Neural cell (in vitro differentiated cells): Measurements from ENCODE around the gene PJA1. TPM values are rescaled to one million over a fixed set of nuclear protein-coding genes. Genes with fewer than 3 reads are reported as not detected.
A peak's percentile ranks its signal among the peaks of the same experiment; 100 is the strongest.

Experiments used
- H2AFZ ChIP-seq: fragments of 200-600, 300-800 bp; sonication (generic), shearing (Covaris generic); 2 replicates; pipeline ENCODE4 v1.6.0; 2014; ENCODE audit warnings: low read depth, mild to moderate bottlenecking, antibody characterized with exemption, low read length, moderate library complexity
- H3F3A ChIP-seq: fragments of 200-600 bp; shearing (Covaris generic); 2 replicates; pipeline ENCODE4 v1.6.1; 2016; ENCODE audit warnings: mild to moderate bottlenecking, moderate library complexity, mixed read lengths, antibody characterized with exemption, low read length; ENCODE audit not compliant: insufficient read depth, poor library complexity, severe bottlenecking
- H3K27ac ChIP-seq: fragments of 200-600, 300-800 bp; sonication (generic), shearing (Covaris generic); 2 replicates; pipeline ENCODE4 v1.5.1; 2014; ENCODE audit warnings: mild to moderate bottlenecking, low read length, moderate library complexity
- H3K27me3 ChIP-seq: fragments of 300-800, 200-600 bp; sonication (generic), shearing (Covaris generic); 2 replicates; pipeline ENCODE4 v1.6.0; 2014; ENCODE audit warnings: mild to moderate bottlenecking, low read depth, low read length, moderate library complexity; ENCODE audit not compliant: insufficient read depth
- H3K36me3 ChIP-seq: fragments of 300-800, 200-600 bp; sonication (generic), shearing (Covaris generic); 2 replicates; pipeline ENCODE4 v1.5.1; 2014; ENCODE audit warnings: mild to moderate bottlenecking, antibody characterized with exemption, low read length, moderate library complexity; ENCODE audit not compliant: insufficient read depth
- H3K4me2 ChIP-seq: fragments of 300-800, 200-600 bp; sonication (generic), shearing (Covaris generic); 2 replicates; pipeline ENCODE4 v1.6.0; 2014; ENCODE audit warnings: mild to moderate bottlenecking, low read length
- H3K4me3 ChIP-seq: fragments of 300-800, 200-600 bp; sonication (generic), shearing (Covaris generic); 2 replicates; pipeline ENCODE4 v1.5.1; 2014; ENCODE audit warnings: mild to moderate bottlenecking, low read length, moderate library complexity
- H3K79me2 ChIP-seq: fragments of 200-600 bp; shearing (Covaris generic); replicated peaks from 2 replicates; pipeline ENCODE4 v1.6.0; 2014; ENCODE audit warnings: mild to moderate bottlenecking, low read length, moderate library complexity; ENCODE audit not compliant: insufficient read depth
- H3K9ac ChIP-seq: fragments of 300-800, 200-600 bp; sonication (generic), shearing (Covaris generic); 2 replicates; pipeline ENCODE4 v1.6.1; 2016; ENCODE audit warnings: mild to moderate bottlenecking, low read length, mixed read lengths
- H3K9me2 ChIP-seq: fragments of 200-600 bp; shearing (Covaris generic); 2 replicates; pipeline ENCODE4 v1.6.1; 2016; ENCODE audit warnings: mild to moderate bottlenecking, low read length, mixed read lengths; ENCODE audit not compliant: insufficient read depth
- H3K9me3 ChIP-seq: fragments of 200-600, 300-800 bp; sonication (generic), shearing (Covaris generic); 2 replicates; pipeline ENCODE4 v1.6.1; 2016; ENCODE audit warnings: mild to moderate bottlenecking, mixed run types, low read length, moderate library complexity, mixed read lengths
- H4K20me1 ChIP-seq: fragments of 200-600 bp; shearing (Covaris generic); 2 replicates; pipeline ENCODE4 v1.6.1; 2016; ENCODE audit warnings: mild to moderate bottlenecking, mixed run types; ENCODE audit not compliant: insufficient read depth
- EP300 ChIP-seq: fragments of 450-650 bp; conservative IDR thresholded peaks from 2 replicates; pipeline ENCODE4 v1.6.1; 2014; ENCODE audit warnings: antibody characterized with exemption, mild to moderate bottlenecking, moderate library complexity; ENCODE audit not compliant: poor library complexity, severe bottlenecking
- EZH2 ChIP-seq: fragments of 200-600, 300-800 bp; shearing (Covaris generic), sonication (generic); IDR thresholded peaks from 2 replicates; pipeline ENCODE4 v1.6.1; 2014; ENCODE audit warnings: antibody characterized with exemption, low read length, borderline replicate concordance, mild to moderate bottlenecking; ENCODE audit not compliant: insufficient read depth, poor library complexity, severe bottlenecking
- MXI1 ChIP-seq: fragments of 450-650 bp; conservative IDR thresholded peaks from 2 replicates; pipeline ENCODE4 v1.6.1; 2014; ENCODE audit warnings: antibody characterized with exemption, mild to moderate bottlenecking; ENCODE audit not compliant: poor library complexity, severe bottlenecking
- POLR2AphosphoS5 ChIP-seq: IDR thresholded peaks from 2 replicates; pipeline ENCODE4 v1.6.1; 2012
- RAD21 ChIP-seq: fragments of 450-650 bp; conservative IDR thresholded peaks from 2 replicates; pipeline ENCODE4 v1.6.1; 2014; ENCODE audit warnings: antibody characterized with exemption, mild to moderate bottlenecking, moderate library complexity
- SMC3 ChIP-seq: fragments of 450-650 bp; conservative IDR thresholded peaks from 2 replicates; pipeline ENCODE4 v1.6.1; 2014; ENCODE audit warnings: antibody characterized with exemption, mild to moderate bottlenecking, moderate library complexity; ENCODE audit not compliant: poor library complexity
- TAF1 ChIP-seq: IDR thresholded peaks from 2 replicates; pipeline ENCODE4 v1.6.1; 2012; ENCODE audit warnings: low read depth
- polyA plus RNA-seq: library from polyadenylated mRNA; depleted of rRNA; stranded (reverse); fragments of >200 nt; gene quantifications from 2 replicates; pipeline ENCODE4 v1.2.3, GENCODE V29; 2014
- TF ChIP-seq, protein P1 (sequence below): IDR thresholded peaks from 2 replicates; pipeline ENCODE4 v1.6.1; 2012; ENCODE audit warnings: borderline replicate concordance
- TF ChIP-seq, protein P2 (sequence below): fragments of 450-650 bp; IDR thresholded peaks from 2 replicates; pipeline ENCODE4 v1.5.1; 2014; ENCODE audit warnings: antibody characterized with exemption, mild to moderate bottlenecking, moderate library complexity; ENCODE audit not compliant: poor library complexity, severe bottlenecking

PJA1 gene
- polyA plus RNA-seq, 1 donor from 2014 or later, result 214 TPM

GRCh38 chrX:69178592-69178991 is 13.3 kb upstream of the PJA1 start:
- no peaks in the 10 kb centered on the region for H4K20me1 ChIP-seq
- no peaks in the 10 kb centered on the region for H3K27me3 ChIP-seq
- H3K9me2 ChIP-seq, result no peaks in the 10 kb centered on the region
- no peak overlapping the region for H2AFZ ChIP-seq
- H3K9me3 ChIP-seq, result no peaks in the 10 kb centered on the region
- TF ChIP-seq SMC3 (no peak), TAF1 (no peak), RAD21 (no peak)
- TF ChIP-seq, protein P1, sequence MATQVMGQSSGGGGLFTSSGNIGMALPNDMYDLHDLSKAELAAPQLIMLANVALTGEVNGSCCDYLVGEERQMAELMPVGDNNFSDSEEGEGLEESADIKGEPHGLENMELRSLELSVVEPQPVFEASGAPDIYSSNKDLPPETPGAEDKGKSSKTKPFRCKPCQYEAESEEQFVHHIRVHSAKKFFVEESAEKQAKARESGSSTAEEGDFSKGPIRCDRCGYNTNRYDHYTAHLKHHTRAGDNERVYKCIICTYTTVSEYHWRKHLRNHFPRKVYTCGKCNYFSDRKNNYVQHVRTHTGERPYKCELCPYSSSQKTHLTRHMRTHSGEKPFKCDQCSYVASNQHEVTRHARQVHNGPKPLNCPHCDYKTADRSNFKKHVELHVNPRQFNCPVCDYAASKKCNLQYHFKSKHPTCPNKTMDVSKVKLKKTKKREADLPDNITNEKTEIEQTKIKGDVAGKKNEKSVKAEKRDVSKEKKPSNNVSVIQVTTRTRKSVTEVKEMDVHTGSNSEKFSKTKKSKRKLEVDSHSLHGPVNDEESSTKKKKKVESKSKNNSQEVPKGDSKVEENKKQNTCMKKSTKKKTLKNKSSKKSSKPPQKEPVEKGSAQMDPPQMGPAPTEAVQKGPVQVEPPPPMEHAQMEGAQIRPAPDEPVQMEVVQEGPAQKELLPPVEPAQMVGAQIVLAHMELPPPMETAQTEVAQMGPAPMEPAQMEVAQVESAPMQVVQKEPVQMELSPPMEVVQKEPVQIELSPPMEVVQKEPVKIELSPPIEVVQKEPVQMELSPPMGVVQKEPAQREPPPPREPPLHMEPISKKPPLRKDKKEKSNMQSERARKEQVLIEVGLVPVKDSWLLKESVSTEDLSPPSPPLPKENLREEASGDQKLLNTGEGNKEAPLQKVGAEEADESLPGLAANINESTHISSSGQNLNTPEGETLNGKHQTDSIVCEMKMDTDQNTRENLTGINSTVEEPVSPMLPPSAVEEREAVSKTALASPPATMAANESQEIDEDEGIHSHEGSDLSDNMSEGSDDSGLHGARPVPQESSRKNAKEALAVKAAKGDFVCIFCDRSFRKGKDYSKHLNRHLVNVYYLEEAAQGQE, result no peak
- H3K4me2 ChIP-seq, result no peak overlapping the region
- no peak overlapping the region for H3K4me3 ChIP-seq
- no peaks in the 10 kb centered on the region for H3K79me2 ChIP-seq
- no peaks in the 10 kb centered on the region for H3K36me3 ChIP-seq
- H3F3A ChIP-seq, result no peaks in the 10 kb centered on the region
- peak overlapping the region; percentile 68 for H3K9ac ChIP-seq
- H3K27ac ChIP-seq, result peak overlapping the region; percentile 93

- Histone ChIP-seq H3K4me2 (no peak overlapping the region), H3K27me3 (no peaks in the 10 kb centered on the region), H4K20me1 (no peaks in the 10 kb centered on the region), H3K79me2 (no peaks in the 10 kb centered on the region), H3K9ac (no peak overlapping the region), H3K36me3 (no peaks in the 10 kb centered on the region), H3F3A (no peaks in the 10 kb centered on the region), H3K4me3 (no peak overlapping the region), H3K9me2 (no peaks in the 10 kb centered on the region), H3K9me3 (no peaks in the 10 kb centered on the region), H2AFZ (no peak overlapping the region), H3K27ac (peak overlapping the region; percentile 93)
- TF ChIP-seq EP300, result no peak
- TF ChIP-seq TAF1, result no peak
- no peak for TF ChIP-seq POLR2AphosphoS5
- TF ChIP-seq MXI1, result no peak
- TF ChIP-seq RAD21, result no peak
Measured at GRCh38 chrX:69177511-69178162, 12.4 kb upstream of the PJA1 start.

GRCh38 chrX:69176053-69176452 is 10.8 kb upstream of the PJA1 start:
- Histone ChIP-seq H3K9me2 (no peaks in the 10 kb centered on the region), H3K36me3 (no peaks in the 10 kb centered on the region), H3F3A (no peaks in the 10 kb centered on the region), H3K79me2 (no peaks in the 10 kb centered on the region), H3K9me3 (no peaks in the 10 kb centered on the region), H4K20me1 (no peaks in the 10 kb centered on the region), H2AFZ (no peak overlapping the region), H3K9ac (no peak overlapping the region), H3K27me3 (no peaks in the 10 kb centered on the region), H3K4me3 (no peak overlapping the region), H3K27ac (no peak overlapping the region), H3K4me2 (no peak overlapping the region)
- TF ChIP-seq, protein P2, sequence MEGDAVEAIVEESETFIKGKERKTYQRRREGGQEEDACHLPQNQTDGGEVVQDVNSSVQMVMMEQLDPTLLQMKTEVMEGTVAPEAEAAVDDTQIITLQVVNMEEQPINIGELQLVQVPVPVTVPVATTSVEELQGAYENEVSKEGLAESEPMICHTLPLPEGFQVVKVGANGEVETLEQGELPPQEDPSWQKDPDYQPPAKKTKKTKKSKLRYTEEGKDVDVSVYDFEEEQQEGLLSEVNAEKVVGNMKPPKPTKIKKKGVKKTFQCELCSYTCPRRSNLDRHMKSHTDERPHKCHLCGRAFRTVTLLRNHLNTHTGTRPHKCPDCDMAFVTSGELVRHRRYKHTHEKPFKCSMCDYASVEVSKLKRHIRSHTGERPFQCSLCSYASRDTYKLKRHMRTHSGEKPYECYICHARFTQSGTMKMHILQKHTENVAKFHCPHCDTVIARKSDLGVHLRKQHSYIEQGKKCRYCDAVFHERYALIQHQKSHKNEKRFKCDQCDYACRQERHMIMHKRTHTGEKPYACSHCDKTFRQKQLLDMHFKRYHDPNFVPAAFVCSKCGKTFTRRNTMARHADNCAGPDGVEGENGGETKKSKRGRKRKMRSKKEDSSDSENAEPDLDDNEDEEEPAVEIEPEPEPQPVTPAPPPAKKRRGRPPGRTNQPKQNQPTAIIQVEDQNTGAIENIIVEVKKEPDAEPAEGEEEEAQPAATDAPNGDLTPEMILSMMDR, result no peak
- no peak for TF ChIP-seq POLR2AphosphoS5
- no peak for TF ChIP-seq SMC3
- no peak for TF ChIP-seq TAF1
- TF ChIP-seq RAD21, result no peak
- no peak for TF ChIP-seq EZH2
- no peak for TF ChIP-seq EP300
- TF ChIP-seq MXI1, result no peak
- TF ChIP-seq, protein P1, result no peak
